K562 (cell line): ENCODE results near the gene ARHGAP10.

Experiments used
- ARID1B ChIP-seq: fragments of 450-650 bp; IDR thresholded peaks from 2 replicates; pipeline ENCODE4 v1.6.1; 2016; ENCODE audit warnings: antibody characterized with exemption, mild to moderate bottlenecking, inconsistent platforms
- CC2D1A ChIP-seq: fragments of 450-650 bp; IDR thresholded peaks from 2 replicates; pipeline ENCODE4 v1.6.1; 2017; ENCODE audit warnings: mild to moderate bottlenecking
- ELF1 ChIP-seq: fragments of 200-800 bp; sonication (Bioruptor generic); IDR thresholded peaks from 2 replicates; pipeline ENCODE4 v1.6.1; 2016; ENCODE audit warnings: missing genetic modification characterization, missing compliant biosample characterization
- FOXP1 ChIP-seq: sonication (generic); formaldehyde crosslinking; IDR thresholded peaks from 2 replicates; pipeline ENCODE4 v1.8.0; 2022; ENCODE audit warnings: mild to moderate bottlenecking, missing genetic modification reagents
- MAFK ChIP-seq: IDR thresholded peaks from 2 replicates; pipeline ENCODE4 v1.6.1; 2011; ENCODE audit warnings: low read length, improper control_type of control experiment
- PHF8 ChIP-seq: fragments of 200-600 bp; sonication (generic); IDR thresholded peaks from 2 replicates; pipeline ENCODE4 v1.6.1; 2012; ENCODE audit warnings: mixed run types, mild to moderate bottlenecking, inconsistent platforms, low read length, moderate library complexity, borderline replicate concordance
- TAF1 ChIP-seq: IDR thresholded peaks from 2 replicates; pipeline ENCODE4 v1.6.1; 2011; ENCODE audit warnings: mild to moderate bottlenecking, low read length, moderate library complexity; ENCODE audit not compliant: insufficient read depth, control insufficient read depth, severe bottlenecking; ENCODE audit errors: extremely low read depth
- ZNF644 ChIP-seq: fragments of 200-800 bp; sonication (Bioruptor generic); IDR thresholded peaks from 2 replicates; pipeline ENCODE4 v1.6.1; 2016; ENCODE audit warnings: low read depth, missing genetic modification characterization, missing compliant biosample characterization
- ZNF76 ChIP-seq: fragments of 250-450 bp; sonication (Bioruptor Pico); IDR thresholded peaks from 2 replicates; pipeline ENCODE4 v1.4.0; 2020; ENCODE audit warnings: mild to moderate bottlenecking, moderate library complexity, borderline replicate concordance
- TF ChIP-seq, protein P1 (sequence below), 3 experiments: IDR thresholded peaks in 2 of 3; conservative IDR thresholded peaks in 1 of 3; 2 replicates each; pipeline ENCODE4 v1.5.1; 2011 to 2012; ENCODE audit warnings: low read length in 3 of 3, mild to moderate bottlenecking in 3 of 3, control low read depth in 2 of 3, improper control_type of control experiment in 1 of 3, inconsistent platforms in 1 of 3, low read depth in 1 of 3, mixed read lengths in 1 of 3, moderate library complexity in 1 of 3; ENCODE audit not compliant: insufficient read depth in 2 of 3

GRCh38 chr4:147826288-147826646 lies 94.4 kb downstream of the ARHGAP10 start:
- TF ChIP-seq ELF1 (no peak), ZNF644 (no peak), ARID1B (no peak), FOXP1 (CRISPR knock-in tag) (no peak), CC2D1A (no peak), ZNF76 (CRISPR knock-in tag) (no peak), TAF1 (no peak), MAFK (no peak), PHF8 (no peak)
- TF ChIP-seq, protein P1, sequence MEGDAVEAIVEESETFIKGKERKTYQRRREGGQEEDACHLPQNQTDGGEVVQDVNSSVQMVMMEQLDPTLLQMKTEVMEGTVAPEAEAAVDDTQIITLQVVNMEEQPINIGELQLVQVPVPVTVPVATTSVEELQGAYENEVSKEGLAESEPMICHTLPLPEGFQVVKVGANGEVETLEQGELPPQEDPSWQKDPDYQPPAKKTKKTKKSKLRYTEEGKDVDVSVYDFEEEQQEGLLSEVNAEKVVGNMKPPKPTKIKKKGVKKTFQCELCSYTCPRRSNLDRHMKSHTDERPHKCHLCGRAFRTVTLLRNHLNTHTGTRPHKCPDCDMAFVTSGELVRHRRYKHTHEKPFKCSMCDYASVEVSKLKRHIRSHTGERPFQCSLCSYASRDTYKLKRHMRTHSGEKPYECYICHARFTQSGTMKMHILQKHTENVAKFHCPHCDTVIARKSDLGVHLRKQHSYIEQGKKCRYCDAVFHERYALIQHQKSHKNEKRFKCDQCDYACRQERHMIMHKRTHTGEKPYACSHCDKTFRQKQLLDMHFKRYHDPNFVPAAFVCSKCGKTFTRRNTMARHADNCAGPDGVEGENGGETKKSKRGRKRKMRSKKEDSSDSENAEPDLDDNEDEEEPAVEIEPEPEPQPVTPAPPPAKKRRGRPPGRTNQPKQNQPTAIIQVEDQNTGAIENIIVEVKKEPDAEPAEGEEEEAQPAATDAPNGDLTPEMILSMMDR (IDR thresholded peaks at IDR 0.05 in 2 of 3, conservative IDR thresholded peaks at IDR 0.05 in 1 of 3; ENCODE audit: insufficient read depth in 2 of 3, low read depth in 1 of 3, low read length in 3 of 3) = no peak
